ENCODE results near the gene IL17REL. TPM values are rescaled to one million over a fixed set of nuclear protein-coding genes. Genes with fewer than 3 reads are reported as not detected.

IL17REL gene
- total and polyA plus RNA-seq, 2 of the 13 experiments (the other 11 are each of a cell fraction or from before 2014, with no cell fraction given), result not detected

- TF ChIP-seq HNF1B (CRISPR knock-in tag; IDR thresholded peaks at IDR 0.05), result peak; percentile 91
- no peak for TF ChIP-seq ARNT (IDR thresholded peaks at IDR 0.05)
- no peak; the same call in 1 of the 2 replicates for TF ChIP-seq ZSCAN9 (CRISPR knock-in tag; IDR thresholded peaks at IDR 0.05; ENCODE audit: borderline replicate concordance)
- TF ChIP-seq HNRNPK (IDR thresholded peaks at IDR 0.05; ENCODE audit: low read depth, low read length, poor library complexity, severe bottlenecking), result no peak
- peak; percentile 56 to 70; a peak in 1 of 4 replicates for TF ChIP-seq NR2F1 (CRISPR knock-in tag; IDR thresholded peaks at IDR 0.05)
- no peak for TF ChIP-seq NR1H2 (CRISPR knock-in tag; IDR thresholded peaks at IDR 0.05; ENCODE audit: borderline replicate concordance, low read depth)
- TF ChIP-seq BCL6 (CRISPR knock-in tag; IDR thresholded peaks at IDR 0.05), result peak; percentile 74
- TF ChIP-seq PBX2 (CRISPR knock-in tag; IDR thresholded peaks at IDR 0.05), result peak; percentile 70
- 0 out of 2 replicates have a peak, but pooled peaks have one; percentile 73 for TF ChIP-seq SATB2 (CRISPR knock-in tag; IDR thresholded peaks at IDR 0.05)
- TF ChIP-seq NPAS2 (CRISPR knock-in tag; IDR thresholded peaks at IDR 0.05; ENCODE audit: borderline replicate concordance), result no peak
- no peak for TF ChIP-seq RBM39 (IDR thresholded peaks at IDR 0.05; ENCODE audit: low read depth, low read length, poor library complexity, severe bottlenecking)
- peak; percentile 38; the same call in 1 of the 2 replicates for TF ChIP-seq ISL2 (CRISPR knock-in tag; IDR thresholded peaks at IDR 0.05)
- TF ChIP-seq ZNF121 (CRISPR knock-in tag; IDR thresholded peaks at IDR 0.05), result 0 out of 2 replicates have a peak, but pooled peaks have one; percentile 16
- peak; percentile 25; the same call in 1 of the 2 replicates for TF ChIP-seq ZNF709 (CRISPR knock-in tag; IDR thresholded peaks at IDR 0.05)
- TF ChIP-seq ZNF280D (CRISPR knock-in tag; IDR thresholded peaks at IDR 0.05), result peak; percentile 90
- peak; percentile 76; the same call in 1 of the 2 replicates for TF ChIP-seq ZSCAN29 (CRISPR knock-in tag; conservative IDR thresholded peaks at IDR 0.05)
- TF ChIP-seq FOSL1 (CRISPR knock-in tag; IDR thresholded peaks at IDR 0.05; ENCODE audit: borderline replicate concordance), result peak; percentile 94
- TF ChIP-seq ELF4 (CRISPR knock-in tag; IDR thresholded peaks at IDR 0.05; ENCODE audit: borderline replicate concordance), result no peak
- no peak for TF ChIP-seq EEA1 (CRISPR knock-in tag; IDR thresholded peaks at IDR 0.05; ENCODE audit: borderline replicate concordance)
- no peak for TF ChIP-seq ZNF569 (CRISPR knock-in tag; IDR thresholded peaks at IDR 0.05; ENCODE audit: borderline replicate concordance)
- TF ChIP-seq HIVEP1 (CRISPR knock-in tag; IDR thresholded peaks at IDR 0.05), result peak; percentile 96
Measured at GRCh38 chr22:49970528-49971231, 41.9 kb downstream of the IL17REL start (continued).

Data from HepG2 (cell line).